HG03175 (cell line): ENCODE measurements around the gene KANSL1.

ENCODE experiments used
- ATAC-seq: cut with Tn5 transposase; IDR thresholded peaks from one replicate; pipeline ENCODE4 v1.9.1; 2021; ENCODE audit warnings: mild to moderate bottlenecking, moderate library complexity; ENCODE audit not compliant: unreplicated experiment

KANSL1 gene

DNA sequence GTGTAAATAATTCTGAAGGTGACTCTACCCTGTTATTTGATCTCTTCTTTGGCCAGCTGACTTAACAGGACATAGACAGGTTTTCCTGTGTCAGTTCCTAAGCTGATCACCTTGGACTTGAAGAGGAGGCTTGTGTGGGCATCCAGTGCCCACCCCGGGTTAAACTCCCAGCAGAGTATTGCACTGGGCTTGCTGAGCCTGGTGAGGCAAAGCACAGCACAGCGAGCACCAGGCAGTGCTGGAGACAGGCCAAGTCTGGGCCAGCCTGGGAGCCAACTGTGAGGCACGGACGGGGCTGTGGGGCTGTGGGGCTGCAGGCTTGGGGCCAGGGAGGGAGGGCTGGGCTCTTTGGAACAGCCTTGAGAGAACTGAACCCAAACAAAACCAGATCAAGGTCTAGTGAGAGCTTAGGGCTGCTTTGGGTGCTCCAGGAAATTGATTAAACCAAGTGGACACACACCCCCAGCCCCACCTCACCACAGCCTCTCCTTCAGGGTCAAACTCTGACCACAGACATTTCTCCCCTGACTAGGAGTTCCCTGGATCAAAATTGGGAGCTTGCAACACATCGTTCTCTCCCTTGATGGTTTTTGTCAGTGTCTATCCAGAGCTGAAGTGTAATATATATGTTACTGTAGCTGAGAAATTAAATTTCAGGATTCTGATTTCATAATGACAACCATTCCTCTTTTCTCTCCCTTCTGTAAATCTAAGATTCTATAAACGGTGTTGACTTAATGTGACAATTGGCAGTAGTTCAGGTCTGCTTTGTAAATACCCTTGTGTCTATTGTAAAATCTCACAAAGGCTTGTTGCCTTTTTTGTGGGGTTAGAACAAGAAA is 189.1 kb downstream of the KANSL1 start:
- ATAC-seq = no peak

DNA sequence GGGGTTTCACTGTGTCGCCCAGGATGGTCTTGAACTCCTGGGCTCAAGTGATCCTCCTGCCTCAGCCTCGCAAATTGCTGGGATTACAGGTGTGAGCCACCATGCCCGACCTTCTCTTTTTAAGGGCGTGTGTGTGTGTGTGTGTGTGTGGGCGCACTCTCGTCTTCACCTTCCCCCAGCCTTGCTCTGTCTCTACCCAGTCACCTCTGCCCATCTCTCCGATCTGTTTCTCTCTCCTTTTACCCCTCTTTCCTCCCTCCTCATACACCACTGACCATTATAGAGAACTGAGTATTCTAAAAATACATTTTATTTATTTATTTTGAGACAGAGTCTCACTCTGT is 190.3 kb downstream of the KANSL1 start:
- no peak for ATAC-seq

DNA sequence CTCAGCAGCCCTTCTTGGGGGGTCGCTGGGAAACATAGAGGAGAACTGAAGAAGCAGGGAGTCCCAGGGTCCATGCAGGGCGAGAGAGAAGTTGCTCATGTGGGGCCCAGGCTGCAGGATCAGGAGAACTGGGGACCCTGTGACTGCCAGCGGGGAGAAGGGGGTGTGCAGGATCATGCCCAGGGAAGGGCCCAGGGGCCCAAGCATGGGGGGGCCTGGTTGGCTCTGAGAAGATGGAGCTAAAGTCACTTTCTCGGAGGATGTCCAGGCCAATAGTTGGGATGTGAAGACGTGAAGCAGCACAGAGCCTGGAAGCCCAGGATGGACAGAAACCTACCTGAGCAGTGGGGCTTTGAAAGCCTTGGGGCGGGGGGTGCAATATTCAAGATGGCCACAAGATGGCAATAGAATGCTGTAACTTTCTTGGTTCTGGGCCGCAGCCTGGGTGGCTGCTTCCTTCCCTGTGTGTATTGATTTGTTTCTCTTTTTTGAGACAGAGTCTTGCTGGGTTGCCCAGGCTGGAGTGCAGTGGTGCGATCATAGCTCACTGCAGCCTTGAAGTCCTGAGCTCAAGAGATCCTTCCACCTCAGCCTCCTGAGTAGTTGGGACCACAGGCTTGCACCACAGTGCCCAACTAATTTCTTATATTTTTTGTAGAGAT is 190.8 kb downstream of the KANSL1 start:
- ATAC-seq = no peak

DNA sequence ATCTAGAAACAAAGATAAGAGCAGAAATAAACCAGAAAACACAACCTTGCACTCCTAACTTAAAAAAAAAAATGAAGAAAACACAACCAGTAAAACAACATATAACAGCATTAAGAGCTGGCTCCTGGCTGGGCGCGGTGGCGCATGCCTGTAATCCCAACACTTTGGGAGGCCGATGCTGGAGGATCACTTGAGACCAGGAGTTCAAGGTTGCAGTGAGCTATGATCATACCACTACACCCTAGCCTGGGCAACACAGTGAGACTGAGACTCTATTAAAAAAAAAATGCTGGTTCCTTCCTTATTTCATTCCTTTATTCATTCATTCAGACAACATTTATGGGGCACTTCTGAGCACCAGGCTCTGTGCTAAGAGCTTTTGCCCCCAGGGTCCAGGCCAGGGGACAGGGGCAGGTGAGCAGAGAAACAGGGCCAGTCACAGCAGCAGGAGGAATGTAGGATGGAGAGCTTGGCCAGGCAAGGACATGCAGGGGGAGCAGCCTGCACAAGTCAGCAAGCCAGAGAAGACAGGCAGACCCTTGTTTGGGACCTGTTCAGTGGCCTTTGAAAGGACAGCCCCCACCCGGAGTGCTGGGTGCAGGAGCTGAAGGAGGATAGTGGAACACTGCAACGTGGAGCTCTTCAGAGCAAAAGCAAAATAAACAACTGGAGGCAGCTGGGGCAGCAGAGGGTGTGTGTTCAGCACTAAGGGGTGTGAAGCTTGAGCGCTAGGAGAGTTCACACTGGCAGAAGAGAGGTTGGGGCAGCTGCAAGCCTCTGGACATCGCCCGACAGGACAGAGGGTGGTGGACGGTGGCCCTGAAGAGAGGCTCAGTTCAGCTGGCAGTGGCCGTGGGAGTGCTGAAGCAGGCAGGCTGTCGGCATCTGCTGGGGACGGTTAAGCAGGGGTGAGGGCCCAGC is 191.6 kb downstream of the KANSL1 start:
- ATAC-seq = no peak

DNA sequence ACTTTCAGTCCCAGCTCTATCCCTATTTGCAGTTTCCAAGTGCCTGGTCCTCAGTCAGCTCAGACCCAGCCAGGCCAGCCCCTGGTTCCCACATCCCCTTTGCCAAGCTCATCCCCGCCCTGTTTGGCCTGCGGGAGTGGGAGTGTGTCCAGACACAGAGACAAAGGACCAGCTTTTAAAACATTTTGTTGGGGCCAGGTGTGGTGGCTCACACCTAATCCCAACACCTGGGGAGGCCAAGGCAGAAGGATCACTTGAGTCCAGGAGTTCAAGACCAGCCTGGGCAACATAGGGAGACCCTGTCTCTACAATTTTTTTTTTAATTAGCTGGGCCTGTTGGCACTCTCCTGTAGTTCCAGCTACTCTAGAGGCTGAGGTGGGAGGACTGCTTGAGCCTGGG is 192.5 kb downstream of the KANSL1 start:
- ATAC-seq = no peak

DNA sequence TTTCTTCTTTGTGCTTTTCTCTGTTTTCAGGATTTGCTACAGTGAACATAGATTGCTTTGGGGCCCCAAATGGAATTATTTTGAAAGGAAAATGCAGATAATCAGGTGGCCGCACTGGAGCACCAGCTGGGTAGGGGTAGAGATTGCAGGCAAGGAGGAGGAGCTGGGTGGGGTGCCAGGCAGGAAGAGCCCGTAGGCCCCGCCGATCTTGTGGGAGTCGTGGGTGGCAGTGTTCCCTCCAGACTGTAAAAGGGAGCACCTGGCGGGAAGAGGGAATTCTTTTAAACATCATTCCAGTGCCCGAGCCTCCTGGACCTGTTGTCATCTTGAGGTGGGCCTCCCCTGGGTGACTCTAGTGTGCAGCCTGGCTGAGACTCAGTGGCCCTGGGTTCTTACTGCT is 192.9 kb downstream of the KANSL1 start:
- no peak for ATAC-seq

DNA sequence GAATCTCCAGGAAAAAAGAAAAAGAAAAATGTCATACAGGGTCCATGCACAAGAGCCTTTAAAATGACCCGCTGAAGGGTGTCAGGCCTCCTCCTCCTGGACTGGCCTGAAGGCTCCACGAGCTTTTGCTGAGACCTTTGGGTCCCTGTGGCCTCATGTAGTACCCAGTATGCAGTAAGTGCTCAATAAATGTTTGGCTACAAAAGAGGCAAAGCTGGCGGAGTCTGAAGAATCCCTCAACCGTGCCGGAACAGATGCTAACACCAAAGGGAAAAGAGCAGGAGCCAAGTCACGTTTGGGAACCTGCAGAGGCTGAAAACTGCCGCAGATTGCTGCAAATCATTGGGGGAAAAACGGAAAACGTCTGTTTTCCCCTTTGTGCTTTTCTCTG is 193.3 kb downstream of the KANSL1 start:
- no peak for ATAC-seq

DNA sequence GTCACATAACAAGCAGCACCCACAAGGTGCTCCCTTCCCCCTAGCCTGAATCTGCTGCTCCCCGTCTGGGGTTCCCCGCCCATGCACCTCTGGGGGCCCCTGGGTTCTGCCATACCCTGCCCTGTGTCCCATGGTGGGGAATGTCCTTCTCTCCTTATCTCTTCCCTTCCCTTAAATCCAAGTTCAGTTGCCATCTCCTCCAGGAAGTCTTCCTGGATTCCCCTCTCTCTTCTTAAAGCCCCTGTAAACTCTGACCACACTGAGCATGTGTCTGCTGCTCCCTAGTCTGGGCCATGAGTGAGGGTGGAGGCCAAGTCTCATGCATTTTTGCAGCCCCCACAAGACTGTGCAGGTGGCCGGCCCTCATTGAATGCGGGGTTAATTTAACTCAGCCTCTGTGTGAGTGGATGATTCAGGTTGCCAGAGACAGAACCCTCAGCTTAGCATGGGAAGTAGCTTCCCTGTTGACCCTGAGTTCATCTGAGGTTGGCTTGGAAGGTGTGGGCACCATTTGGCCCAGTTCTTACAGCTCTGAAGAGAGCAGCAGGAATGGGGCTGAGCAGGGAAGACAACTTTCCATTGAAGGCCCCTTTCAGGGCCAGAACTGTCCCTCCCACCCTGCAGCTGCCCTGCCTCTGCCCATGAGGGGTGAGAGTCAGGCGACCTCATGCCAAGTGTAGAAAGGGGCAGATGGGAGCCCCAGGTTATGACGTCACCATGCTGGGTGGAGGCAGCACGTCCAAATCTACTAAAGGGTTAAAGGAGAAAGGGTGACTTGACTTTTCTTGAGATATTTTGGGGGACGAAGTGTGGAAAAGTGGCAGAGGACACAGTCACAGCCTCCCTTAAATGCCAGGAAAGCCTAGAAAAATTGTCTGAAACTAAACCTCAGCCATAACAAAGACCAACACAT is 194.0 kb downstream of the KANSL1 start, which contains the start of gene STH:
STH (plus strand) TSS at position 264 of the 913 bp plus-strand sequence; CDS start at position 294, 30 bp downstream.
- ATAC-seq = no peak

DNA sequence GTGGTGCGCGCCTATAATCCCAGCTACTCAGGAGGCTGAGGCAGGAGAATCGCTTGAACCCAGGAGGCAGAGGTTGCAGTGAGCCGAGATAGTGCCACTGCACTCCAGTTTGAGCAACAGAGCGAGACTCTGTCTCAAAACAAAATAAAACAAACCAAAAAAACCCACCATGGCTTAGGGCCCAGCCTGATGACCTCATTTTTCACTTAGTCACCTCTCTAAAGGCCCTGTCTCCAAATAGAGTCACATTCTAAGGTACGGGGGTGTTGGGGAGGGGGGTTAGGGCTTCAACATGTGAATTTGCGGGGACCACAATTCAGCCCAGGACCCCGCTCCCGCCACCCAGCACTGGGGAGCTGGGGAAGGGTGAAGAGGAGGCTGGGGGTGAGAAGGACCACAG is 195.6 kb downstream of the KANSL1 start:
- ATAC-seq = no peak

DNA sequence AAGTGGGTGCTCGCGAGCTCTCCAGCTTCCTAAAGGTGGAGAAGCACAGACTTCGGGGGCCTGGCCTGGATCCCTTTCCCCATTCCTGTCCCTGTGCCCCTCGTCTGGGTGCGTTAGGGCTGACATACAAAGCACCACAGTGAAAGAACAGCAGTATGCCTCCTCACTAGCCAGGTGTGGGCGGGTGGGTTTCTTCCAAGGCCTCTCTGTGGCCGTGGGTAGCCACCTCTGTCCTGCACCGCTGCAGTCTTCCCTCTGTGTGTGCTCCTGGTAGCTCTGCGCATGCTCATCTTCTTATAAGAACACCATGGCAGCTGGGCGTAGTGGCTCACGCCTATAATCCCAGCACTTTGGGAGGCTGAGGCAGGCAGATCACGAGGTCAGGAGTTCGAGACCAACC is 196.1 kb downstream of the KANSL1 start:
- no peak for ATAC-seq

DNA sequence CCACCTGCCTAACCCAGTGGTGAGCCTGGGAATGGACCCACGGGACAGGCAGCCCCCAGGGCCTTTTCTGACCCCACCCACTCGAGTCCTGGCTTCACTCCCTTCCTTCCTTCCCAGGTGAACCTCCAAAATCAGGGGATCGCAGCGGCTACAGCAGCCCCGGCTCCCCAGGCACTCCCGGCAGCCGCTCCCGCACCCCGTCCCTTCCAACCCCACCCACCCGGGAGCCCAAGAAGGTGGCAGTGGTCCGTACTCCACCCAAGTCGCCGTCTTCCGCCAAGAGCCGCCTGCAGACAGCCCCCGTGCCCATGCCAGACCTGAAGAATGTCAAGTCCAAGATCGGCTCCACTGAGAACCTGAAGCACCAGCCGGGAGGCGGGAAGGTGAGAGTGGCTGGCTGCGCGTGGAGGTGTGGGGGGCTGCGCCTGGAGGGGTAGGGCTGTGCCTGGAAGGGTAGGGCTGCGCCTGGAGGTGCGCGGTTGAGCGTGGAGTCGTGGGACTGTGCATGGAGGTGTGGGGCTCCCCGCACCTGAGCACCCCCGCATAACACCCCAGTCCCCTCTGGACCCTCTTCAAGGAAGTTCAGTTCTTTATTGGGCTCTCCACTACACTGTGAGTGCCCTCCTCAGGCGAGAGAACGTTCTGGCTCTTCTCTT is 196.8 kb downstream of the KANSL1 start:
- ATAC-seq = no peak

DNA sequence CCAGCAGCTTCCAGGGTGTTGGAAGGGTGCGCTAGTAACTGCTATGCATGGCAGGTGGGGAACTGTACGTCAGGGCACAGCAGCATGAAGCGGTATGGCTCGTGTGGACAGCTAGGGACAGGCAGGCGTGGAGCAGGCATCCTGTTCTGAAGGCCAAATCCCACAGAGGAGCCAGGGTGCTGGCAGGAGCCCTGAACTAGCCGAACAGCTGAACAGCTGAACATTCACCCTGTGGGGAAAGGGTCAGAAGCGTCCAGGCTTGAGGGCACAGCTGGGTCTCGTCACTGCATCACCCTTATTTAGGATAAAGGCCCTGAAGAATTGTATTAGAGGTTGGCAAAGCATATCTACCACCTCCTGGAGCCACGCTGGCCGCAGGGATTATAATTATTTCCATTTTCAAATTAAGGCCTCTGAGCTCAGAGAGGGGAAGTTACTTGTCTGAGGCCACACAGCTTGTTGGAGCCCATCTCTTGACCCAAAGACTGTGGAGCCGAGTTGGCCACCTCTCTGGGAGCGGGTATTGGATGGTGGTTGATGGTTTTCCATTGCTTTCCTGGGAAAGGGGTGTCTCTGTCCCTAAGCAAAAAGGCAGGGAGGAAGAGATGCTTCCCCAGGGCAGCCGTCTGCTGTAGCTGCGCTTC is 197.5 kb downstream of the KANSL1 start:
- no peak for ATAC-seq

DNA sequence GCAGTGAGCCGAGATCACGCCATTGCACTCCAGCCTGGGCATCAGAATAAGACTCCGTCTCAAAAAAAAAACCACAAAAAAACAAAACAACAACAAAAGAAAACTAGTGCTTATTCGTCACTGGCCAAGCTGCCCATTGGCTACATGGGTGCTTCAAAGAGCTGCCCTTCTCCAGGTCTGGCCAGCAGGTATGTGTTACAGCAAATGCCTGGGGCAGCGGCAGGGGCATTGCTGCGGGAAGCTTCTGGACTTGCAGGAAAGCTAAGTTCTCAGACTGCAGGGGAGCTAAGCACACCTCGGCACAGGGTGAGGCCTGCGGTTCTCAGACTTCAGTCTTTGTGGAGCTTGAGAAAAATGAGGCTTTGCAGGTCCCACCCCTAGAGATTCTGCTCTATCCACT is 198.2 kb downstream of the KANSL1 start:
- ATAC-seq = no peak

DNA sequence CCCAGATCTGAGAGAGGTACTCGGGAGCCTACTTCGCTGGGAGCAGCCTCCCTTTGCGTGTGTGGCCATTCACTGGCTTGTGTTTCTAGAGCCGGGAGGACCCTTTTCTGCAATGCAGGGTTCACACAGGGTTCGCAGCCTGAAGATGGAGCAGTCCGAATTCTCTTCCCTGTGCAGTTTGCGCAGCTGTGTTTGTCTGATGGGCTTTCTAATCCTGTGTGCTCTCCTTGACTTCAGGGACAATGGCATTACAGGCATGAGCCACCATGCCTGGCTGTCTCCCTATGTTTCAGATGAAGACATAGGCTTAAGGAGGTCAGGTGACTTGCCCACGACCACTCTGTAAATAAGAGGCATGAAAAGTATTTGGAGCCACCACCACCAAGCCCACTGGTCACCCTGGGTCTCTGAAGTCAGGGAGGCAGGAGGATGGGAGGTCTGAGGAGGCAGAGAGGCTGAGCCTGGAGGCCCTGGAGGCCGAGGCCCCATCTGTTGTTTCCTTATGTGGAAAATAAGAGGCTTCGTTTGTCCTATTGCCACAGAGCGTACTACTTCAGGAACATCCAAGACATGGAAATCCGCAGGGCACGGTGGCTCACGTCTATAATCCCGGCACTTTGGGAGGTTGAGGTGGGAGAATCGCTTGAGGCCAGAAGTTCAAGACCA is 199.1 kb downstream of the KANSL1 start:
- ATAC-seq = no peak

DNA sequence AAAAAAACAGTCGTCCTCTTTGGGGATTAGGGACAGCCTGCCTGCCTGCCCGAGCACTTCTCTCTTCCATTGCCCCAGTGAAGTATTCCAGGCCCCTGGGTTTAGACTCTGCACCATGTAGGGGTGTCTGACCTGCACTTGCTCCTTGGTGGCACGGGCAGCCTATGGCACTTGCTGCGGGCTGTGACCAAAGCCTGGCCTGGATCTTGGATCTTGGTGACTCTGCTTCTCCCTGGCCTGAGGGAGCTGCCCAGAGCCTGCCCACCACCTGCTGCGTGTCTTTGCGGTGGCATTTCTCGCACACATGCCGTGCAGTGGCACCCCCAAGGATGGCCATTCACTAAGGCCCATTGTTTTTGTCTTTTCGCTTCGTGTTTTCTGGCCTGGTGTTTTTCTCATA is 200.3 kb downstream of the KANSL1 start:
- ATAC-seq = no peak

DNA sequence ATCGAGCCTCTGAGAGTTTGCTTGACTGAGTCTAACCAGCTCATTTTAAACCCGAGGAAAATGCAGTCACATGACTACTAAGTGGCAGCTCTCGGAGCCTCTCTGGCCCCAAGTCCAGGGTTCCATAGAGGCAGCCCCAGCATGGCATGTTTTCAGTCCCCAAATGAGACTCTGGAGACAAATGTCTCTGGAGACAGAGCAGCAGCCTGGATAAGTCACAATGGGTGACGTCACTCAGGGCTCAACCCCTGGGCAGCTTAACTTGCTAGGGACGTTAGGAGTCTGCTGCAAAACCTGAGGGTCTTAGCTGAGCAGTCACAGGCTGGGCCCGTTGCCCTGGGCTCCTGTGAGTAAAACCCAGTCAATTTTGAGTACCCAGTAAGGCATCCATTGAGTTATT is 201.1 kb downstream of the KANSL1 start:
- no peak for ATAC-seq

DNA sequence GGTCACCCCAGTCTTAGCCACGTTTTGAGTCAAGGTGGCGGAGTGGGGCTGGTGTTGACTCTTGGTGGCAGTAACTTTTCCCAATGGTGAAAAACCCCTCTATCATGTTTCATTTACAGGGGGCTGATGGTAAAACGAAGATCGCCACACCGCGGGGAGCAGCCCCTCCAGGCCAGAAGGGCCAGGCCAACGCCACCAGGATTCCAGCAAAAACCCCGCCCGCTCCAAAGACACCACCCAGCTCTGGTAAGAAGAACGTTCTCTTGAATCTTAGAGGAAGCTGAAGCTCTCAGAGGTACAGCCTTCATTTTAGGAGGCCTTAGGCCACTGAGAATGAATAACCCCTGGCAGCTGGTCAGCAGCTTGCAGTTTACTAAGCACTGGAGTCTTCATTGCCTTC is 201.9 kb downstream of the KANSL1 start:
- no peak for ATAC-seq

DNA sequence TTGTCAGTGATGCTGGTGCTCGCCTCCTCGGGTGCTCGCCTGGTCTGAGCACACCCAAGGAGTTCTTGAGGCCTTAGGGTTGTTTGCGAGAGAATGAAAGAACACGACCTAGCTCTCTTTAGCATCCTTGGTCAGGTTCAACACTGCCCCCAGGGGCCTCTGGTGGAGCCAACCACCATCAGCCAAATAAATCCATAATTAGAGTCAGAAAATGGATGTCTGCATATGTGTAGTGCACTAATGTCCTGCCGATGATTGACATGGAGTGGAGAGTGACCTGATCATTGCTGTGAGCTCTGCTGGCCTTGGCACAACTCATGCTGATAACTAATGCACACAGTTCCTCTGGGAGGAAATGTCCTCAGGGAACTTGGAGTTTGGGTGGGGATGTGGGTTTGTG is 202.3 kb downstream of the KANSL1 start:
- ATAC-seq = no peak

DNA sequence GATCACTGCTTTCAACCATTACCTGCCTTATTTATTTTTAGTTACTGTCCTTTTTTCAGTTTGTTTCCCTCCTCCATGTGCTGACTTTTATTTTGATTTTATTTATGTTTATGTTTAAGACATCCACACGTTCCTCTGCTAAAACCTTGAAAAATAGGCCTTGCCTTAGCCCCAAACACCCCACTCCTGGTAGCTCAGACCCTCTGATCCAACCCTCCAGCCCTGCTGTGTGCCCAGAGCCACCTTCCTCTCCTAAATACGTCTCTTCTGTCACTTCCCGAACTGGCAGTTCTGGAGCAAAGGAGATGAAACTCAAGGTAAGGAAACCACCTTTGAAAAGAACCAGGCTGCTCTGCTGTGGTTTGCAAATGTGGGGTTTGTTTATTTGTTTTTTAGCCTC is 203.5 kb downstream of the KANSL1 start:
- ATAC-seq = no peak
